Activated CD8-positive, alpha-beta memory T cell treated with anti-CD3 and anti-CD28 coated beads for 36 hours (primary cell): ENCODE data around the gene ELAC1. TPM values are rescaled to one million over a fixed set of nuclear protein-coding genes. Genes with fewer than 3 reads are reported as not detected.

Source experiments
- total RNA-seq, 2 experiments: library from RNA; stranded (reverse); gene quantifications; one replicate each; pipeline ENCODE4 v1.2.3, GENCODE V29; 2021

The ELAC1 gene
- total RNA-seq, 2 experiments from 2014 or later, result 8.2 to 9.5 TPM

Other genes with a start within 250 kb of the ELAC1 start
- not detected for gene MRO, start 148.0 kb upstream of the ELAC1 start, total RNA-seq
- 100 to 1,000 TPM; 131 to 132 TPM for gene ME2, start 88.9 kb upstream of the ELAC1 start, total RNA-seq
- gene SMAD4, start 62.2 kb downstream of the ELAC1 start, total RNA-seq, result 10 to 100 TPM; 75.3 to 78.6 TPM
- 10 to 100 TPM; 67.8 to 69.9 TPM for gene MEX3C, start 229.6 kb downstream of the ELAC1 start, total RNA-seq